Astrocyte (in vitro differentiated cells and primary cell): Measurements from ENCODE around the gene SCGB3A1. TPM values are rescaled to one million over a fixed set of nuclear protein-coding genes. Genes with fewer than 3 reads are reported as not detected.
A peak's percentile ranks its signal among the peaks of the same experiment; 100 is the strongest.

Source experiments
- DNase-seq: peaks from one replicate; pipeline ENCODE4 v3.0.0-alpha.2; 2010; ENCODE audit warnings: low read depth
- FAIRE-seq: peaks from 2 replicates; lab custom pipeline; 2011; peaks lifted over from hg19 to GRCh38; lab: Jason Lieb, UNC
- H2AFZ ChIP-seq: 2 replicates; pipeline ENCODE4 v1.6.0; 2012; ENCODE audit warnings: low read depth, low read length, inconsistent platforms
- H3K27ac ChIP-seq: 2 replicates; pipeline ENCODE4 v1.5.1; 2011; ENCODE audit warnings: low read depth, low read length, inconsistent platforms
- H3K27me3 ChIP-seq: 2 replicates; pipeline ENCODE4 v1.6.0; 2011; ENCODE audit warnings: low read length, inconsistent platforms; ENCODE audit not compliant: insufficient read depth
- H3K36me3 ChIP-seq: 2 replicates; pipeline ENCODE4 v1.5.1; 2011; ENCODE audit warnings: low read length, inconsistent platforms; ENCODE audit not compliant: insufficient read depth
- H3K4me1 ChIP-seq: 2 replicates; pipeline ENCODE4 v1.5.1; 2011; ENCODE audit warnings: low read length, inconsistent platforms; ENCODE audit not compliant: insufficient read depth
- H3K4me2 ChIP-seq: 2 replicates; pipeline ENCODE4 v1.6.0; 2012; ENCODE audit warnings: low read length, inconsistent platforms
- H3K4me3 ChIP-seq: 2 replicates; pipeline ENCODE4 v1.5.1; 2011; ENCODE audit warnings: low read depth, mild to moderate bottlenecking, low read length, inconsistent platforms; ENCODE audit not compliant: insufficient read depth
- H3K79me2 ChIP-seq: 2 replicates; pipeline ENCODE4 v1.6.0; 2012; ENCODE audit warnings: mild to moderate bottlenecking, low read length, inconsistent platforms; ENCODE audit not compliant: insufficient read depth
- H3K9ac ChIP-seq: 2 replicates; pipeline ENCODE4 v1.6.0; 2012; ENCODE audit warnings: mild to moderate bottlenecking, low read length, inconsistent platforms
- H3K9me3 ChIP-seq: 2 replicates; pipeline ENCODE4 v1.5.1; 2012; ENCODE audit warnings: low read depth, mild to moderate bottlenecking, low read length, inconsistent platforms; ENCODE audit not compliant: insufficient read depth
- H4K20me1 ChIP-seq: 2 replicates; pipeline ENCODE4 v1.6.0; 2012; ENCODE audit warnings: low read length, inconsistent platforms; ENCODE audit not compliant: insufficient read depth
- H3K27ac Mint-ChIP-seq: one replicate; pipeline ENCODE4 v1.8.0; 2021; ENCODE audit warnings: mild to moderate bottlenecking, mixed read lengths; ENCODE audit not compliant: unreplicated experiment
- H3K27me3 Mint-ChIP-seq: one replicate; pipeline ENCODE4 v1.8.0; 2021; ENCODE audit warnings: low read depth, mixed read lengths; ENCODE audit not compliant: unreplicated experiment
- H3K36me3 Mint-ChIP-seq: one replicate; pipeline ENCODE4 v1.8.0; 2021; ENCODE audit warnings: low read depth, mixed read lengths; ENCODE audit not compliant: unreplicated experiment
- H3K4me1 Mint-ChIP-seq: one replicate; pipeline ENCODE4 v1.8.0; 2021; ENCODE audit warnings: low read depth, mixed read lengths; ENCODE audit not compliant: unreplicated experiment
- H3K4me3 Mint-ChIP-seq: one replicate; pipeline ENCODE4 v1.8.0; 2021; ENCODE audit warnings: mild to moderate bottlenecking, moderate library complexity, mixed read lengths; ENCODE audit not compliant: unreplicated experiment
- H3K9me3 Mint-ChIP-seq: one replicate; pipeline ENCODE4 v1.8.0; 2021; ENCODE audit warnings: mild to moderate bottlenecking, mixed read lengths; ENCODE audit not compliant: unreplicated experiment
- CTCF ChIP-seq: IDR thresholded peaks from 2 replicates; pipeline ENCODE4 v1.5.1; 2011; ENCODE audit warnings: low read depth, mild to moderate bottlenecking, inconsistent platforms, low read length, moderate library complexity; ENCODE audit not compliant: insufficient read depth
- EZH2 ChIP-seq: IDR thresholded peaks from 2 replicates; pipeline ENCODE4 v1.6.1; 2012; ENCODE audit warnings: mild to moderate bottlenecking, low read length, inconsistent platforms; ENCODE audit not compliant: insufficient read depth
- total RNA-seq: library from RNA; stranded (reverse); gene quantifications from 2 replicates; pipeline ENCODE4 v1.2.1, GENCODE V29; 2021

SCGB3A1 gene
- total RNA-seq, 1 donor from 2014 or later: not detected

- Histone ChIP-seq H3K4me2 (no peak overlapping the region), H3K27ac (no peak overlapping the region), H3K9me3 (no peaks in the 10 kb centered on the region), H2AFZ (no peak overlapping the region), H3K27me3 (no peaks in the 10 kb centered on the region), H3K79me2 (no peaks in the 10 kb centered on the region), H3K9ac (no peak overlapping the region), H3K4me3 (no peak overlapping the region), H3K36me3 (no peaks in the 10 kb centered on the region), H3K4me1 (peaks cover 4% of the 10 kb centered on the region), H4K20me1 (no peaks in the 10 kb centered on the region)
- no peak overlapping the region for H3K4me3 Mint-ChIP-seq
- H3K27ac Mint-ChIP-seq: no peak overlapping the region
- FAIRE-seq (no peak), DNase-seq (no peak)
- peaks cover 15% of the 10 kb centered on the region for H3K4me1 Mint-ChIP-seq
- H3K36me3 Mint-ChIP-seq: no peaks in the 10 kb centered on the region
- H3K9me3 Mint-ChIP-seq: peaks cover 2% of the 10 kb centered on the region
- H3K27me3 Mint-ChIP-seq: peaks cover 17% of the 10 kb centered on the region
- no peak for TF ChIP-seq CTCF
- no peak for TF ChIP-seq EZH2
Measured at GRCh38 chr5:180639287-180639686, 48.0 kb upstream of the SCGB3A1 start.

- FAIRE-seq: no peak
- H3K27me3 ChIP-seq: no peaks in the 10 kb centered on the region
- no peak overlapping the region for H3K4me3 Mint-ChIP-seq
Measured at GRCh38 chr5:180637962-180638680, 46.8 kb upstream of the SCGB3A1 start.

More at GRCh38 chr5:180637962-180638680, 46.8 kb upstream of the SCGB3A1 start:
- H3K9me3 Mint-ChIP-seq: peaks cover 3% of the 10 kb centered on the region
- no peak overlapping the region for H3K4me3 ChIP-seq
- no peaks in the 10 kb centered on the region for H3K9me3 ChIP-seq
- DNase-seq: no peak
- H4K20me1 ChIP-seq: no peaks in the 10 kb centered on the region
- no peaks in the 10 kb centered on the region for H3K36me3 Mint-ChIP-seq
- TF ChIP-seq CTCF: no peak
- TF ChIP-seq EZH2: no peak
- peak overlapping the region; percentile 47 for H3K27ac Mint-ChIP-seq
- no peak overlapping the region for H3K9ac ChIP-seq
- H3K79me2 ChIP-seq: no peaks in the 10 kb centered on the region
- no peak overlapping the region for H3K27ac ChIP-seq
- H3K36me3 ChIP-seq: no peaks in the 10 kb centered on the region
- H3K4me1 Mint-ChIP-seq: peaks cover 15% of the 10 kb centered on the region
- H2AFZ ChIP-seq: no peak overlapping the region
- peaks cover 14% of the 10 kb centered on the region for H3K27me3 Mint-ChIP-seq
- no peak overlapping the region for H3K4me2 ChIP-seq
- peaks cover 4% of the 10 kb centered on the region for H3K4me1 ChIP-seq
